Hematopoietic multipotent progenitor cell treated with erythropoietin and hydrocortisone succinate and interleukin-3 and kit ligand, for 8 days (in vitro differentiated cells): ENCODE results near the gene EXOC4.

Experiments
- DNase-seq: peaks from one replicate; pipeline ENCODE4 v3.0.0-alpha.2; 2015

Gene EXOC4

DNA sequence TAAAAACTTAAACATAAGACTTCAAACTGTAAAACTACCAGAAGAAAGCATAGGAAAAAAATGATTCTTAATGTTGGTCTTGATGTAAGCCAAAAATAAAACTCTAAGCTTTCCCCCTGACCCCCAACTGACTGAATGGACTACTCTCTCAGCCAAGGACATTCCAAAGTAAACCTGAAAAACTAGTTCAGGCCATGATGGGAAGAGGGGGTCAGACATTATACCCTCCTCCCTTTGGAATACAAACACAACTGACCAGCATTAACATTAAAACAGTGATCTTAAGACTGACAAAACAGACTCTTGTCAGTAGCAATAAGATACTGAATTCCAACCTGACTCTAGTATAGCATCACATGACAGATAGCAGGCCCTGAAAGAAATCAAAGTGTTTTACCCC is 860.8 kb downstream of the EXOC4 start:
- no peak for DNase-seq

DNA sequence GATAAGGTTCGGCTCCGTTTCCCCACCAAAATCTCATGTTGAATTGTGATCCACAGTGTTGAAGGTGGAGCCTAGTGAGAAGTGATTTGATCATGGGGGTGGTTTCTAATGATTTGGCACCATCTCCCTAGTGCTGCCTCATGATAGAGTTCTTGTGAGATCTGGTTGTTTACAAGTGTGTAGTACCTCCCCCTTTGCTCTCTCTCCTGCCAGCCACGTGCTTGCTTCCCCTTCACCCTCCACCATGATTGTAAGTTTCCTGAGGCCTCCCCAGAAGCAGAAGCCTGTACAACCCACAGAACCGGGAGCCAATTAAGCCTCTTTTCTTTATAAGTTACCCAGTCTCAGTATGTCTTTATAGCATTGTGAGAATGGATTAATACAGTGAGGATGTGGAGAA is 862.1 kb downstream of the EXOC4 start:
- no peak for DNase-seq
